Mesenchymal stem cell (in vitro differentiated cells and primary cell): Measurements from ENCODE around the gene CFAP52.

Experiments used
- DNase-seq: peaks from one replicate; pipeline ENCODE4 v3.0.0-alpha.2; 2013
- H2AFZ ChIP-seq: one replicate; pipeline ENCODE4 v1.6.1; 2013; ENCODE audit warnings: low read depth, mild to moderate bottlenecking, control low read depth, inconsistent platforms, low read length, moderate library complexity
- H2AK5ac ChIP-seq: 2 replicates; pipeline ENCODE4 v1.6.1; 2013; ENCODE audit warnings: low read length, moderate library complexity, mild to moderate bottlenecking, inconsistent platforms; ENCODE audit not compliant: severe bottlenecking
- H2BK120ac ChIP-seq: one replicate; pipeline ENCODE4 v1.6.1; 2013; ENCODE audit warnings: low read depth, mild to moderate bottlenecking, inconsistent platforms, low read length, moderate library complexity
- H2BK12ac ChIP-seq, 2 experiments: one replicate each; pipeline ENCODE4 v1.6.1; 2013; ENCODE audit warnings: inconsistent platforms in 2 of 2, low read length in 2 of 2, mild to moderate bottlenecking in 2 of 2, moderate library complexity in 2 of 2, control low read depth in 1 of 2
- H2BK15ac ChIP-seq: one replicate; pipeline ENCODE4 v1.6.1; 2013; ENCODE audit warnings: mild to moderate bottlenecking, low read depth, inconsistent platforms; ENCODE audit not compliant: poor library complexity, severe bottlenecking
- H2BK5ac ChIP-seq: 2 replicates; pipeline ENCODE4 v1.6.1; 2013; ENCODE audit warnings: low read depth, mild to moderate bottlenecking, low read length, control low read depth, inconsistent platforms; ENCODE audit not compliant: poor library complexity, severe bottlenecking
- H3K14ac ChIP-seq, 2 experiments: one replicate each; pipeline ENCODE4 v1.6.1; 2013; ENCODE audit warnings: inconsistent platforms in 2 of 2, low read length in 2 of 2, control low read depth in 1 of 2, mild to moderate bottlenecking in 1 of 2, moderate library complexity in 1 of 2
- H3K18ac ChIP-seq, 2 experiments: one replicate each; pipeline ENCODE4 v1.6.1; 2013; ENCODE audit warnings: inconsistent platforms in 2 of 2, low read length in 2 of 2, control low read depth in 1 of 2, low read depth in 1 of 2, mild to moderate bottlenecking in 1 of 2
- H3K23ac ChIP-seq, 2 experiments: one replicate each; pipeline ENCODE4 v1.6.1; 2013; ENCODE audit warnings: inconsistent platforms in 2 of 2, low read length in 2 of 2, mild to moderate bottlenecking in 2 of 2, moderate library complexity in 2 of 2, control low read depth in 1 of 2
- H3K27ac ChIP-seq: 2 replicates; pipeline ENCODE4 v1.5.1; 2013; ENCODE audit warnings: mild to moderate bottlenecking, moderate library complexity, low read length, control low read depth, inconsistent platforms; ENCODE audit not compliant: poor library complexity, severe bottlenecking
- H3K27me3 ChIP-seq, 2 experiments: 2 replicates each; pipeline versions ENCODE4 v1.6.1 to v1.7.0; 2013; ENCODE audit warnings: low read length in 2 of 2, mild to moderate bottlenecking in 2 of 2, moderate library complexity in 2 of 2, control low read depth in 1 of 2, inconsistent platforms in 1 of 2; ENCODE audit not compliant: control insufficient read depth in 1 of 2, insufficient read depth in 1 of 2
- H3K36me3 ChIP-seq, 2 experiments: 2 replicates each; pipeline versions ENCODE4 v1.6.1 to v1.7.0; 2013; ENCODE audit warnings: low read length in 2 of 2, control low read depth in 1 of 2, inconsistent platforms in 1 of 2, low read depth in 1 of 2, mild to moderate bottlenecking in 1 of 2; ENCODE audit not compliant: insufficient read depth in 2 of 2, control insufficient read depth in 1 of 2
- H3K4ac ChIP-seq, 2 experiments: one replicate each; pipeline ENCODE4 v1.6.1; 2013; ENCODE audit warnings: inconsistent platforms in 2 of 2, low read length in 2 of 2, mild to moderate bottlenecking in 2 of 2, moderate library complexity in 2 of 2, control low read depth in 1 of 2, low read depth in 1 of 2
- H3K4me1 ChIP-seq: 2 replicates; pipeline ENCODE4 v1.6.1; 2013; ENCODE audit warnings: low read depth, low read length, control low read depth; ENCODE audit not compliant: control insufficient read depth, insufficient read depth
- H3K4me2 ChIP-seq: 2 replicates; pipeline ENCODE4 v1.6.1; 2013; ENCODE audit warnings: low read length, mild to moderate bottlenecking, inconsistent platforms; ENCODE audit not compliant: poor library complexity, severe bottlenecking
- H3K4me3 ChIP-seq, 2 experiments: 2 replicates each; pipeline versions ENCODE4 v1.5.1 to v1.7.0; 2013; ENCODE audit warnings: low read length in 2 of 2, mild to moderate bottlenecking in 2 of 2, control low read depth in 1 of 2, low read depth in 1 of 2; ENCODE audit not compliant: insufficient read depth in 1 of 2
- H3K79me1 ChIP-seq: replicated peaks from 2 replicates; pipeline ENCODE4 v1.6.1; 2013; ENCODE audit warnings: mild to moderate bottlenecking, control low read depth, low read length, inconsistent platforms; ENCODE audit not compliant: poor library complexity, severe bottlenecking
- H3K9ac ChIP-seq: 2 replicates; pipeline ENCODE4 v1.7.0; 2013; ENCODE audit warnings: mild to moderate bottlenecking, low read length, moderate library complexity
- H3K9me3 ChIP-seq: 2 replicates; pipeline ENCODE4 v1.7.0; 2013; ENCODE audit warnings: mild to moderate bottlenecking, low read length; ENCODE audit not compliant: control insufficient read depth
- H4K8ac ChIP-seq: one replicate; pipeline ENCODE4 v1.6.1; 2013; ENCODE audit warnings: inconsistent platforms, mild to moderate bottlenecking, low read length, moderate library complexity
- H4K91ac ChIP-seq: one replicate; pipeline ENCODE4 v1.6.1; 2013; ENCODE audit warnings: mild to moderate bottlenecking, low read length, inconsistent platforms
- WGBS: methylation state at CpG from one replicate; pipeline ENCODE4 v1.1.7; 2013; ENCODE audit warnings: mixed read lengths; 5-methylcytosine and 5-hydroxymethylcytosine counted together

Gene CFAP52

GRCh38 chr17:9611557-9611956 is 35.1 kb downstream of the CFAP52 start:
- H3K4me3 ChIP-seq, result no peak overlapping the region
- no peaks in the 10 kb centered on the region for H3K4me1 ChIP-seq
- H3K4ac ChIP-seq, result no peak overlapping the region
- no peaks in the 10 kb centered on the region for H3K27me3 ChIP-seq
- no peak overlapping the region for H2AFZ ChIP-seq
- peaks cover 2% of the 10 kb centered on the region for H3K9me3 ChIP-seq
- H2BK5ac ChIP-seq, result no peak overlapping the region
- no peak overlapping the region for H2BK120ac ChIP-seq
- DNase-seq, result no peak
- no peak overlapping the region for H3K4me2 ChIP-seq
- H2BK12ac ChIP-seq, result no peak overlapping the region
- no peak overlapping the region for H3K9ac ChIP-seq
- H3K79me1 ChIP-seq, result no peaks in the 10 kb centered on the region
- no peak overlapping the region for H4K91ac ChIP-seq
- 71% methylated on average over 1 of the region's 2 CpGs for WGBS
- H4K8ac ChIP-seq, result no peak overlapping the region
- no peak overlapping the region for H3K14ac ChIP-seq
- no peak overlapping the region for H2AK5ac ChIP-seq
- no peak overlapping the region for H2BK15ac ChIP-seq
- no peaks in the 10 kb centered on the region for H3K36me3 ChIP-seq
- no peak overlapping the region for H3K23ac ChIP-seq
- no peak overlapping the region for H3K27ac ChIP-seq
- no peak overlapping the region for H3K18ac ChIP-seq

DNA sequence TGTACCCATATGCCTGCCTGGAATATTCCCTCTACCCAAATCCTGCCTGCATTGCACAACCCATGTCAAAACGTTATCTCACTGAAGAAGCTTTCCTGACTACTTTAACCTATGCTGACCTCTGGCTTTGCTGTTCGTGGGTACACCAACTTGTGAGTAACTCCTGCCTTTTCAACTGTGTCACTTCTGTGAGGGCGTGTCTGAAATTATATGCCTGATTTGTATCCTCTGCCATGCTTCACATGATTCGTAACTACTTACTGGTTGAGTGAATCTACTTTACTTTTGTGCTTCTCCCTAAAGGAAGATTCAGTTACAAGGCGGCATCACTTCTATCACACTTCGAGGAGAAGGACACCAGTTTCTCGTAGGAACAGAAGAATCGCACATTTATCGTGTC is 35.6 kb downstream of the CFAP52 start:
- H3K4me1 ChIP-seq, result no peaks in the 10 kb centered on the region
- H3K9ac ChIP-seq, result no peak overlapping the region
- no peak overlapping the region for H2BK15ac ChIP-seq
- peaks cover 2% of the 10 kb centered on the region for H3K9me3 ChIP-seq
- H2BK120ac ChIP-seq, result no peak overlapping the region
- WGBS, result 80% methylated on average over 9 of the region's 9 CpGs
- H2BK5ac ChIP-seq, result no peak overlapping the region
- no peak overlapping the region for H3K4me3 ChIP-seq
- H4K8ac ChIP-seq, result no peak overlapping the region
- no peak overlapping the region for H2AK5ac ChIP-seq
- H3K4me2 ChIP-seq, result no peak overlapping the region
- H2BK12ac ChIP-seq, result no peak overlapping the region
- H2AFZ ChIP-seq, result peak overlapping the region; percentile 4
- no peak overlapping the region for H3K4ac ChIP-seq
- no peaks in the 10 kb centered on the region for H3K27me3 ChIP-seq
- no peak overlapping the region for H4K91ac ChIP-seq
- DNase-seq, result no peak
- H3K14ac ChIP-seq, result no peak overlapping the region
- no peaks in the 10 kb centered on the region for H3K79me1 ChIP-seq
- no peak overlapping the region for H3K27ac ChIP-seq
- no peak overlapping the region for H3K23ac ChIP-seq
- no peaks in the 10 kb centered on the region for H3K36me3 ChIP-seq
- no peak overlapping the region for H3K18ac ChIP-seq

GRCh38 chr17:9615486-9615885 is 39.0 kb downstream of the CFAP52 start:
- no peak overlapping the region for H3K4ac ChIP-seq
- H2AK5ac ChIP-seq, result no peak overlapping the region
- peaks cover 2% of the 10 kb centered on the region for H3K9me3 ChIP-seq
- no peaks in the 10 kb centered on the region for H3K27me3 ChIP-seq
- no peak overlapping the region for H2BK5ac ChIP-seq
- no peaks in the 10 kb centered on the region for H3K79me1 ChIP-seq
- peak; percentile 22 for DNase-seq
- no peaks in the 10 kb centered on the region for H3K4me1 ChIP-seq
- H2AFZ ChIP-seq, result no peak overlapping the region
- no peak overlapping the region for H3K9ac ChIP-seq
- no peak overlapping the region for H2BK12ac ChIP-seq
- H3K4me3 ChIP-seq, result no peak overlapping the region
- 83% methylated on average over 1 of the region's 2 CpGs for WGBS
- H3K27ac ChIP-seq, result no peak overlapping the region
- H4K8ac ChIP-seq, result no peak overlapping the region
- H3K14ac ChIP-seq, result no peak overlapping the region
- no peaks in the 10 kb centered on the region for H3K36me3 ChIP-seq
- no peak overlapping the region for H3K18ac ChIP-seq
- no peak overlapping the region for H3K23ac ChIP-seq
- H2BK15ac ChIP-seq, result no peak overlapping the region
- H3K4me2 ChIP-seq, result no peak overlapping the region
- H2BK120ac ChIP-seq, result no peak overlapping the region
- no peak overlapping the region for H4K91ac ChIP-seq

GRCh38 chr17:9622961-9623360 is 46.5 kb downstream of the CFAP52 start:
- Histone ChIP-seq H3K9ac (no peak overlapping the region), H3K14ac (no peak overlapping the region), H3K27ac (no peak overlapping the region), H2AK5ac (no peak overlapping the region), H3K36me3 (no peaks in the 10 kb centered on the region), H3K4me1 (no peaks in the 10 kb centered on the region), H4K8ac (no peak overlapping the region), H3K79me1 (no peaks in the 10 kb centered on the region), H4K91ac (no peak overlapping the region), H2BK12ac (no peak overlapping the region), H2BK5ac (no peak overlapping the region), H2BK15ac (no peak overlapping the region), H3K27me3 (no peaks in the 10 kb centered on the region), H3K18ac (no peak overlapping the region), H2BK120ac (no peak overlapping the region), H3K4me2 (no peak overlapping the region), H3K23ac (no peak overlapping the region), H2AFZ (no peak overlapping the region), H3K9me3 (peaks cover 10% of the 10 kb centered on the region), H3K4ac (no peak overlapping the region), H3K4me3 (no peak overlapping the region)
- no peak for DNase-seq
